HepG2 (cell line): ENCODE data around the gene NAV2. TPM values are rescaled to one million over a fixed set of nuclear protein-coding genes. Genes with fewer than 3 reads are reported as not detected.

Source experiments
- CBX5 ChIP-seq: sonication (generic); formaldehyde crosslinking; IDR thresholded peaks from 2 replicates; pipeline ENCODE4 v1.4.0; 2020; ENCODE audit warnings: missing genetic modification reagents, borderline replicate concordance
- DMAP1 ChIP-seq: IDR thresholded peaks from 2 replicates; pipeline ENCODE4 v1.6.1; 2016
- ETV6 ChIP-seq: sonication (generic); formaldehyde crosslinking; conservative IDR thresholded peaks from 2 replicates; pipeline ENCODE4 v1.4.0; 2020; ENCODE audit warnings: missing genetic modification reagents
- IKZF4 ChIP-seq: sonication (generic); formaldehyde crosslinking; IDR thresholded peaks from 2 replicates; pipeline ENCODE4 v1.5.1; 2020; ENCODE audit warnings: borderline replicate concordance, mild to moderate bottlenecking, low read depth, missing genetic modification reagents; ENCODE audit errors: not compliant biosample characterization
- KLF16 ChIP-seq, 2 experiments: sonication (generic) in 1 of 2; formaldehyde crosslinking in 1 of 2; IDR thresholded peaks; 2 replicates each; pipeline versions ENCODE4 v1.6.1 to v1.8.0; 2016 to 2023; ENCODE audit warnings: missing genetic modification reagents in 2 of 2, missing compliant biosample characterization in 1 of 2
- MTF2 ChIP-seq: sonication (generic); formaldehyde crosslinking; IDR thresholded peaks from 2 replicates; pipeline ENCODE4 v1.5.0; 2020; ENCODE audit warnings: missing genetic modification reagents, borderline replicate concordance
- NR2F2 ChIP-seq: IDR thresholded peaks from 2 replicates; pipeline ENCODE4 v1.6.1; 2012; ENCODE audit warnings: low read depth, inconsistent platforms, borderline replicate concordance
- SOX6 ChIP-seq, 2 experiments: fragments of 450-650 bp in 1 of 2; sonication (generic) in 1 of 2; formaldehyde crosslinking in 1 of 2; IDR thresholded peaks; 2 replicates each; pipeline versions ENCODE4 v1.4.0 to v1.6.1; 2017 to 2020; ENCODE audit warnings: antibody characterized with exemption in 1 of 2, mild to moderate bottlenecking in 1 of 2, missing genetic modification reagents in 1 of 2
- ZEB1 ChIP-seq: IDR thresholded peaks from 2 replicates; pipeline ENCODE4 v1.6.1; 2012; ENCODE audit warnings: mild to moderate bottlenecking, low read depth, inconsistent platforms; ENCODE audit not compliant: insufficient replicate concordance
- ZFP41 ChIP-seq: sonication (generic); formaldehyde crosslinking; IDR thresholded peaks from 2 replicates; pipeline ENCODE4 v1.4.0; 2020; ENCODE audit warnings: mild to moderate bottlenecking, missing genetic modification reagents, borderline replicate concordance
- ZNF30 ChIP-seq: sonication (generic); formaldehyde crosslinking; IDR thresholded peaks from 2 replicates; pipeline ENCODE4 v1.5.0; 2020; ENCODE audit warnings: mild to moderate bottlenecking, missing genetic modification reagents
- ZNF337 ChIP-seq: sonication (generic); formaldehyde crosslinking; IDR thresholded peaks from 2 replicates; pipeline ENCODE4 v1.5.1; 2020; ENCODE audit warnings: missing genetic modification reagents, low read depth, mild to moderate bottlenecking, borderline replicate concordance
- ZNF549 ChIP-seq: sonication (generic); formaldehyde crosslinking; IDR thresholded peaks from 2 replicates; pipeline ENCODE4 v1.5.0; 2020; ENCODE audit warnings: missing genetic modification reagents
- ZSCAN9 ChIP-seq: IDR thresholded peaks from 2 replicates; pipeline ENCODE4 v1.6.1; 2016; ENCODE audit warnings: borderline replicate concordance
- polyA plus RNA-seq, 8 experiments: library from polyadenylated mRNA; depleted of rRNA in 3 of 8; stranded (reverse) in 7 of 8; unstranded in 1 of 8; fragments of >200 nt; fragmentation: Illumina TruSeq in 4 of 8; extraction: Trizol in 4 of 8; gene quantifications; 2 replicates each; pipeline versions ENCODE4 v1.2.1 to v1.2.3, GENCODE V29; 2011 to 2016; ENCODE audit warnings: low read depth in 4 of 8, missing spikeins in 1 of 8, mixed read lengths in 1 of 8; ENCODE audit not compliant: insufficient read depth in 1 of 8
- total RNA-seq, 5 experiments: library from RNA; depleted of rRNA; stranded (reverse); fragments of >200 nt; fragmentation: Illumina TruSeq; extraction: Trizol; gene quantifications; 2 replicates each; pipeline ENCODE4 v1.2.3, GENCODE V29; 2016; ENCODE audit warnings: low read depth in 1 of 5
- TF ChIP-seq, protein P1 (sequence below): sonication (generic); formaldehyde crosslinking; IDR thresholded peaks from 2 replicates; pipeline ENCODE4 v1.8.0; 2022; ENCODE audit warnings: mild to moderate bottlenecking, missing genetic modification reagents, moderate library complexity
- TF ChIP-seq, protein P2 (sequence below): sonication (generic); formaldehyde crosslinking; IDR thresholded peaks from 2 replicates; pipeline ENCODE4 v1.4.0; 2020; ENCODE audit warnings: missing genetic modification reagents, borderline replicate concordance
- TF ChIP-seq, protein P3 (sequence below): sonication (generic); formaldehyde crosslinking; IDR thresholded peaks from 2 replicates; pipeline ENCODE4 v1.4.0; 2020; ENCODE audit warnings: missing genetic modification reagents
- TF ChIP-seq, protein P4 (sequence below): sonication (generic); formaldehyde crosslinking; IDR thresholded peaks from 2 replicates; pipeline ENCODE4 v1.5.0; 2020; ENCODE audit warnings: missing genetic modification reagents

Gene NAV2
- total and polyA plus RNA-seq, 2 of the 13 experiments (the other 11 are each of a cell fraction or from before 2014, with no cell fraction given): 9.3 to 34.6 TPM

DNA sequence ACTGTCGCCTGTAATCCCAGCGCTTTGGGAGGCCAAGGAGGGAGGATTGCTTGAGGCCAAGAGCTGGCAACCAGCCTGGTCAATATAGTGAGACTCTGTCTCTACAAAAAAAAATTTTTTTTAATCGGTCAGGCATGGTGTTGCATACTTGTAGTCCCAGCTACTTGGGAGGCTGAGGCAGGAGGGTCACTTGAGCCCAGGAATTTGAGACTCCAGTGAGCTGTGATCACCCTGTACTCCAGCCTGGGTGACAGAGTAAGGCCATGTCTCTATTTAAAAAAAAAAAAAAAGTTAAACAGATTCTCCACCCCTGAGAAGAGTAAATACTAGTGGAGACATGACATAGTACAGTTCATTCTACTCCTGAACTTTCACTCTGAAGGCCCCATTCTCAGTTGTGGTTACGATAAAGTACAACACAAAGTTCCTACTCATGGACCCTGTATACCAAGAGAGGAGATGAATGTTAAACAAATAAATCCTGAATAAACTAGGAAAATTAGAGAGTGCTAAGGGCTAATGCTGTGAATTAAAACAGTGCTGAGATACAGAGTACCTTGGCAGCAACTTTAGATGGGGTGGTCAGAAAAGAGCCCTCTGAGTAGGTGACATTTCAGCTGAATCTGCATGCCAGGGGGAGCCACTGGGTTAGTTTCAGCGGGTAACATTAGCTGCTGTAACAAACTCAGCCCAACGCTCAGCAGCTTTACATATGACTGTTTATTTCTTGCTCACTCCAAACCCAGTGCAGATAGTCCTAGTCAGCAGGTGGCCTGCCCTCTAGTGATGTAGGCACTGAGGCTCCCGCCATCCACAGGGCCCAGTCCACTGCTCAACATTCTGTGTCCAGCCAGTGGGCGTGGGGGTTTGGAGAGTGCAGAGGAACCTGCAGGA, 372.5 kb downstream of the NAV2 start (continued):
- TF ChIP-seq ZNF337 (CRISPR knock-in tag) (no peak), ETV6 (CRISPR knock-in tag) (no peak), DMAP1 (CRISPR knock-in tag) (no peak), ZEB1 (no peak), KLF16 (CRISPR knock-in tag; IDR thresholded peaks at IDR 0.05) (no peak), IKZF4 (no peak), CBX5 (CRISPR knock-in tag) (no peak), MTF2 (no peak), SOX6 (IDR thresholded peaks at IDR 0.05) (no peak), SOX6 (CRISPR knock-in tag; IDR thresholded peaks at IDR 0.05) (peak; percentile 61; the same call in 1 of the 2 replicates), NR2F2 (no peak), ZFP41 (no peak), ZSCAN9 (CRISPR knock-in tag) (no peak), ZNF549 (CRISPR knock-in tag) (no peak), ZNF30 (CRISPR knock-in tag) (no peak)
- TF ChIP-seq, protein P1, sequence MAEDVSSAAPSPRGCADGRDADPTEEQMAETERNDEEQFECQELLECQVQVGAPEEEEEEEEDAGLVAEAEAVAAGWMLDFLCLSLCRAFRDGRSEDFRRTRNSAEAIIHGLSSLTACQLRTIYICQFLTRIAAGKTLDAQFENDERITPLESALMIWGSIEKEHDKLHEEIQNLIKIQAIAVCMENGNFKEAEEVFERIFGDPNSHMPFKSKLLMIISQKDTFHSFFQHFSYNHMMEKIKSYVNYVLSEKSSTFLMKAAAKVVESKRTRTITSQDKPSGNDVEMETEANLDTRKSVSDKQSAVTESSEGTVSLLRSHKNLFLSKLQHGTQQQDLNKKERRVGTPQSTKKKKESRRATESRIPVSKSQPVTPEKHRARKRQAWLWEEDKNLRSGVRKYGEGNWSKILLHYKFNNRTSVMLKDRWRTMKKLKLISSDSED (CRISPR knock-in tag): no peak
- TF ChIP-seq, protein P2, sequence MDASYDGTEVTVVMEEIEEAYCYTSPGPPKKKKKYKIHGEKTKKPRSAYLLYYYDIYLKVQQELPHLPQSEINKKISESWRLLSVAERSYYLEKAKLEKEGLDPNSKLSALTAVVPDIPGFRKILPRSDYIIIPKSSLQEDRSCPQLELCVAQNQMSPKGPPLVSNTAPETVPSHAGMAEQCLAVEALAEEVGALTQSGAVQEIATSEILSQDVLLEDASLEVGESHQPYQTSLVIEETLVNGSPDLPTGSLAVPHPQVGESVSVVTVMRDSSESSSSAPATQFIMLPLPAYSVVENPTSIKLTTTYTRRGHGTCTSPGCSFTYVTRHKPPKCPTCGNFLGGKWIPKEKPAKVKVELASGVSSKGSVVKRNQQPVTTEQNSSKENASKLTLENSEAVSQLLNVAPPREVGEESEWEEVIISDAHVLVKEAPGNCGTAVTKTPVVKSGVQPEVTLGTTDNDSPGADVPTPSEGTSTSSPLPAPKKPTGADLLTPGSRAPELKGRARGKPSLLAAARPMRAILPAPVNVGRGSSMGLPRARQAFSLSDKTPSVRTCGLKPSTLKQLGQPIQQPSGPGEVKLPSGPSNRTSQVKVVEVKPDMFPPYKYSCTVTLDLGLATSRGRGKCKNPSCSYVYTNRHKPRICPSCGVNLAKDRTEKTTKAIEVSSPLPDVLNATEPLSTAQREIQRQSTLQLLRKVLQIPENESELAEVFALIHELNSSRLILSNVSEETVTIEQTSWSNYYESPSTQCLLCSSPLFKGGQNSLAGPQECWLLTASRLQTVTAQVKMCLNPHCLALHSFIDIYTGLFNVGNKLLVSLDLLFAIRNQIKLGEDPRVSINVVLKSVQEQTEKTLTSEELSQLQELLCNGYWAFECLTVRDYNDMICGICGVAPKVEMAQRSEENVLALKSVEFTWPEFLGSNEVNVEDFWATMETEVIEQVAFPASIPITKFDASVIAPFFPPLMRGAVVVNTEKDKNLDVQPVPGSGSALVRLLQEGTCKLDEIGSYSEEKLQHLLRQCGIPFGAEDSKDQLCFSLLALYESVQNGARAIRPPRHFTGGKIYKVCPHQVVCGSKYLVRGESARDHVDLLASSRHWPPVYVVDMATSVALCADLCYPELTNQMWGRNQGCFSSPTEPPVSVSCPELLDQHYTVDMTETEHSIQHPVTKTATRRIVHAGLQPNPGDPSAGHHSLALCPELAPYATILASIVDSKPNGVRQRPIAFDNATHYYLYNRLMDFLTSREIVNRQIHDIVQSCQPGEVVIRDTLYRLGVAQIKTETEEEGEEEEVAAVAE (CRISPR knock-in tag): no peak
- TF ChIP-seq, protein P3, sequence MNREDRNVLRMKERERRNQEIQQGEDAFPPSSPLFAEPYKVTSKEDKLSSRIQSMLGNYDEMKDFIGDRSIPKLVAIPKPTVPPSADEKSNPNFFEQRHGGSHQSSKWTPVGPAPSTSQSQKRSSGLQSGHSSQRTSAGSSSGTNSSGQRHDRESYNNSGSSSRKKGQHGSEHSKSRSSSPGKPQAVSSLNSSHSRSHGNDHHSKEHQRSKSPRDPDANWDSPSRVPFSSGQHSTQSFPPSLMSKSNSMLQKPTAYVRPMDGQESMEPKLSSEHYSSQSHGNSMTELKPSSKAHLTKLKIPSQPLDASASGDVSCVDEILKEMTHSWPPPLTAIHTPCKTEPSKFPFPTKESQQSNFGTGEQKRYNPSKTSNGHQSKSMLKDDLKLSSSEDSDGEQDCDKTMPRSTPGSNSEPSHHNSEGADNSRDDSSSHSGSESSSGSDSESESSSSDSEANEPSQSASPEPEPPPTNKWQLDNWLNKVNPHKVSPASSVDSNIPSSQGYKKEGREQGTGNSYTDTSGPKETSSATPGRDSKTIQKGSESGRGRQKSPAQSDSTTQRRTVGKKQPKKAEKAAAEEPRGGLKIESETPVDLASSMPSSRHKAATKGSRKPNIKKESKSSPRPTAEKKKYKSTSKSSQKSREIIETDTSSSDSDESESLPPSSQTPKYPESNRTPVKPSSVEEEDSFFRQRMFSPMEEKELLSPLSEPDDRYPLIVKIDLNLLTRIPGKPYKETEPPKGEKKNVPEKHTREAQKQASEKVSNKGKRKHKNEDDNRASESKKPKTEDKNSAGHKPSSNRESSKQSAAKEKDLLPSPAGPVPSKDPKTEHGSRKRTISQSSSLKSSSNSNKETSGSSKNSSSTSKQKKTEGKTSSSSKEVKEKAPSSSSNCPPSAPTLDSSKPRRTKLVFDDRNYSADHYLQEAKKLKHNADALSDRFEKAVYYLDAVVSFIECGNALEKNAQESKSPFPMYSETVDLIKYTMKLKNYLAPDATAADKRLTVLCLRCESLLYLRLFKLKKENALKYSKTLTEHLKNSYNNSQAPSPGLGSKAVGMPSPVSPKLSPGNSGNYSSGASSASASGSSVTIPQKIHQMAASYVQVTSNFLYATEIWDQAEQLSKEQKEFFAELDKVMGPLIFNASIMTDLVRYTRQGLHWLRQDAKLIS (CRISPR knock-in tag): no peak
- TF ChIP-seq, protein P4, sequence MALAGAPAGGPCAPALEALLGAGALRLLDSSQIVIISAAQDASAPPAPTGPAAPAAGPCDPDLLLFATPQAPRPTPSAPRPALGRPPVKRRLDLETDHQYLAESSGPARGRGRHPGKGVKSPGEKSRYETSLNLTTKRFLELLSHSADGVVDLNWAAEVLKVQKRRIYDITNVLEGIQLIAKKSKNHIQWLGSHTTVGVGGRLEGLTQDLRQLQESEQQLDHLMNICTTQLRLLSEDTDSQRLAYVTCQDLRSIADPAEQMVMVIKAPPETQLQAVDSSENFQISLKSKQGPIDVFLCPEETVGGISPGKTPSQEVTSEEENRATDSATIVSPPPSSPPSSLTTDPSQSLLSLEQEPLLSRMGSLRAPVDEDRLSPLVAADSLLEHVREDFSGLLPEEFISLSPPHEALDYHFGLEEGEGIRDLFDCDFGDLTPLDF (CRISPR knock-in tag): no peak
